GM10248 (cell line): ENCODE results near the gene FAM219B.

Experiments
- CTCF ChIA-PET: fragments of 300-600 bp; sonication (Branson Sonifier 250); formaldehyde crosslinking; extraction: SDS; loops from one replicate; lab custom pipeline; 2021; ENCODE audit warnings: antibody characterized with exemption; lab: Yijun Ruan, JAX
- POLR2A ChIA-PET: fragments of 350-650 bp; sonication (Branson Sonifier 250); formaldehyde crosslinking; extraction: SDS; loops from one replicate; lab custom pipeline; 2020; ENCODE audit warnings: antibody characterized with exemption; lab: Yijun Ruan, JAX
- DNase-seq: peaks from one replicate; pipeline ENCODE4 v3.0.0; 2012; ENCODE audit errors: extremely low spot score
- TF ChIP-seq, protein P1 (sequence below): IDR thresholded peaks from 2 replicates; pipeline ENCODE4 v1.5.1; 2012; ENCODE audit warnings: mild to moderate bottlenecking, low read depth; ENCODE audit errors: extremely low read depth, missing control alignments, control extremely low read depth

The FAM219B gene

DNA sequence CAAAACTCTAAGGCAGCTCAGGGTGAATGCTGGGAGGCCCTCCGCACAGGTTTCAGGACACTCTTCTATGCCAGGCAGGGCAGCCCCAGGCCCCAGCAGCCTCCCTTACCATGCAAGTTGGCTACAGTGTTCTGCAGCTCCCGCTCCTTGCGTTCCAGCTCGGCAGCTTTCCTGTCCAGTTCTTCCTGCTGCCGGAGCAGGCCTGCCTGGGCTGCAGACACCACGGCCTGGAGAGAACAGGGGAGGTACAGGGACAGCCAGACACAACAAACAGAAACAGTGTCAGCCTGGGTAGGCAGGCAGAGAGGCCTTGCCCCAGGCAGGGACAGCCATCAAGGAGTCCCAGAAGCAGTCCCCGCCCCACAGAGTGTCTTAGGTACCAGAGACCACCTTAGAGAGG is 54.7 kb downstream of the FAM219B start:
- POLR2A ChIA-PET, result no interaction called here
- CTCF ChIA-PET, result interaction anchor here (0.8 to 1.9 kb wide), 5 partner anchors 8 to 50 kb away, joined by 3 to 6 read pairs (median 3); no protein-coding TSS in a partner anchor
- DNase-seq, result no peak
- TF ChIP-seq, protein P1, sequence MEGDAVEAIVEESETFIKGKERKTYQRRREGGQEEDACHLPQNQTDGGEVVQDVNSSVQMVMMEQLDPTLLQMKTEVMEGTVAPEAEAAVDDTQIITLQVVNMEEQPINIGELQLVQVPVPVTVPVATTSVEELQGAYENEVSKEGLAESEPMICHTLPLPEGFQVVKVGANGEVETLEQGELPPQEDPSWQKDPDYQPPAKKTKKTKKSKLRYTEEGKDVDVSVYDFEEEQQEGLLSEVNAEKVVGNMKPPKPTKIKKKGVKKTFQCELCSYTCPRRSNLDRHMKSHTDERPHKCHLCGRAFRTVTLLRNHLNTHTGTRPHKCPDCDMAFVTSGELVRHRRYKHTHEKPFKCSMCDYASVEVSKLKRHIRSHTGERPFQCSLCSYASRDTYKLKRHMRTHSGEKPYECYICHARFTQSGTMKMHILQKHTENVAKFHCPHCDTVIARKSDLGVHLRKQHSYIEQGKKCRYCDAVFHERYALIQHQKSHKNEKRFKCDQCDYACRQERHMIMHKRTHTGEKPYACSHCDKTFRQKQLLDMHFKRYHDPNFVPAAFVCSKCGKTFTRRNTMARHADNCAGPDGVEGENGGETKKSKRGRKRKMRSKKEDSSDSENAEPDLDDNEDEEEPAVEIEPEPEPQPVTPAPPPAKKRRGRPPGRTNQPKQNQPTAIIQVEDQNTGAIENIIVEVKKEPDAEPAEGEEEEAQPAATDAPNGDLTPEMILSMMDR, result no peak

DNA sequence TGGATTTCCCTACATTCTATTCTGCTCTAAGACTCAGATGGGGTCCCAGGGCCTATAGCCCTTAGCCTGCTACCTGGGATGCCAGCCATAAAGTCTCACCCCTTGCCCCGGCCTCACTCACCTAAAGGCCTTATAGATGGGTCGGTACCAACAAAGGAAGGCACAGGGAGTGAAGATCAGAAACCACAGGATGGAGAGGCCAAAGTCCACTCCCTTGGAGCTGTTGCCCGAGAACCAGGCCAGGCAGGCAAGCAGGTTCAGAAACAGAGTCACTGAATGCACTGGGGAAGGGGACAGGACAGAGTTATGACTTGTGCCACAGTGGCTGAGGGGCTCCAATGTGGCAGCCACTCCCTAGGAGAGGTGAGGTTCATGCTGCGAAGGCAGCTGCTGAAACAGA is 56.3 kb downstream of the FAM219B start:
- CTCF ChIA-PET, result no interaction called here
- TF ChIP-seq, protein P1, result no peak
- POLR2A ChIA-PET, result no interaction called here
- no peak for DNase-seq
